ENCODE measurements around the gene STK24.

DNA sequence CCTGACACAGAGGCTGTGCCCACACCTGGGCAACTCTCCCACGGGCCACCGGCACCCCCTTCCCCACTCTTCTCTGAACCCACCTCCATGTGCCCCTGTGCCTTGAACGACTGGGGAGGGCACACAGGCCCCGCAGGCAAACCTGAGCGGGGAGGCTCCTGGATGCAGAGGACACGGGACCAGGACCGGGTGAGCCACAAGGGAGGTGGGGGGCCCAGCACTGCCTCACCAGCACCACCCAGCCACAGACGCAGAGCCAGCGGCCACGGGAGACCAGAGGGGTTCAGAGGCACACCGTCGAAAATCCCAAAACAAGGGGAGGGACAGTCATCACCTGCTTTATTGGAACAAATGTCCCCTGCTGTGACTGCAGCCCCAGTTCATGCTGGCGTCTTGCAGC, 49.4 kb downstream of the STK24 start:
- TF ChIP-seq EZH2 (optimal IDR thresholded peaks at IDR 0.05; ENCODE audit: low read depth, low read length), result no peak
- TF ChIP-seq, protein P1, sequence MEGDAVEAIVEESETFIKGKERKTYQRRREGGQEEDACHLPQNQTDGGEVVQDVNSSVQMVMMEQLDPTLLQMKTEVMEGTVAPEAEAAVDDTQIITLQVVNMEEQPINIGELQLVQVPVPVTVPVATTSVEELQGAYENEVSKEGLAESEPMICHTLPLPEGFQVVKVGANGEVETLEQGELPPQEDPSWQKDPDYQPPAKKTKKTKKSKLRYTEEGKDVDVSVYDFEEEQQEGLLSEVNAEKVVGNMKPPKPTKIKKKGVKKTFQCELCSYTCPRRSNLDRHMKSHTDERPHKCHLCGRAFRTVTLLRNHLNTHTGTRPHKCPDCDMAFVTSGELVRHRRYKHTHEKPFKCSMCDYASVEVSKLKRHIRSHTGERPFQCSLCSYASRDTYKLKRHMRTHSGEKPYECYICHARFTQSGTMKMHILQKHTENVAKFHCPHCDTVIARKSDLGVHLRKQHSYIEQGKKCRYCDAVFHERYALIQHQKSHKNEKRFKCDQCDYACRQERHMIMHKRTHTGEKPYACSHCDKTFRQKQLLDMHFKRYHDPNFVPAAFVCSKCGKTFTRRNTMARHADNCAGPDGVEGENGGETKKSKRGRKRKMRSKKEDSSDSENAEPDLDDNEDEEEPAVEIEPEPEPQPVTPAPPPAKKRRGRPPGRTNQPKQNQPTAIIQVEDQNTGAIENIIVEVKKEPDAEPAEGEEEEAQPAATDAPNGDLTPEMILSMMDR (IDR thresholded peaks at IDR 0.05; ENCODE audit: low read length), result no peak

All from MM.1S (cell line).